WI38 (cell line): ENCODE results near the gene RTL1.

Experiments
- H3K4me3 ChIP-seq: 2 replicates; pipeline ENCODE4 v1.5.1; 2011; ENCODE audit warnings: low read depth, mild to moderate bottlenecking, control low read depth, low read length
- TF ChIP-seq, protein P1 (sequence below): IDR thresholded peaks from 2 replicates; pipeline ENCODE4 v1.5.1; 2012; ENCODE audit warnings: low read depth, mild to moderate bottlenecking, control low read depth, low read length

The RTL1 gene

DNA sequence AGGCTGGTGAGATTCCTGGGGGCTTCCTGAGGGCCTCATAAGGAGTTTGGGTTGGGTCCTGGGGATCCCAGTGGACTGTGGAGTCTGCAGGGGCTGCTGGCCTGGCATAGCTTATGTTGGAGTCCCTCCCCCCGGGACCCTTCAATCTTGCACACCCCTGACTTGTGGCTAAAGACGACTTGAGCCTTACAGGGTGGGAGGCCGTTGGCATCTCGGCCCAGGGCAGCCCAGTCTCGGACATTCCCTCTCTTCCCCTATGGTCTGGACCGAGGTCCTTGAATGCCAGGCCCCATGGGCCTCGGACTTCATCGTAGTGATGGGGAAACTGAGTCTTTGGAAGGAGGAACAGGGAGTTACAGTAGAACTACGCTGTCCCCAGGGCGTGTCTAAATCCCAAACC, 12.5 kb downstream of the RTL1 start:
- no peak overlapping the region for H3K4me3 ChIP-seq
- TF ChIP-seq, protein P1, sequence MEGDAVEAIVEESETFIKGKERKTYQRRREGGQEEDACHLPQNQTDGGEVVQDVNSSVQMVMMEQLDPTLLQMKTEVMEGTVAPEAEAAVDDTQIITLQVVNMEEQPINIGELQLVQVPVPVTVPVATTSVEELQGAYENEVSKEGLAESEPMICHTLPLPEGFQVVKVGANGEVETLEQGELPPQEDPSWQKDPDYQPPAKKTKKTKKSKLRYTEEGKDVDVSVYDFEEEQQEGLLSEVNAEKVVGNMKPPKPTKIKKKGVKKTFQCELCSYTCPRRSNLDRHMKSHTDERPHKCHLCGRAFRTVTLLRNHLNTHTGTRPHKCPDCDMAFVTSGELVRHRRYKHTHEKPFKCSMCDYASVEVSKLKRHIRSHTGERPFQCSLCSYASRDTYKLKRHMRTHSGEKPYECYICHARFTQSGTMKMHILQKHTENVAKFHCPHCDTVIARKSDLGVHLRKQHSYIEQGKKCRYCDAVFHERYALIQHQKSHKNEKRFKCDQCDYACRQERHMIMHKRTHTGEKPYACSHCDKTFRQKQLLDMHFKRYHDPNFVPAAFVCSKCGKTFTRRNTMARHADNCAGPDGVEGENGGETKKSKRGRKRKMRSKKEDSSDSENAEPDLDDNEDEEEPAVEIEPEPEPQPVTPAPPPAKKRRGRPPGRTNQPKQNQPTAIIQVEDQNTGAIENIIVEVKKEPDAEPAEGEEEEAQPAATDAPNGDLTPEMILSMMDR: no peak

DNA sequence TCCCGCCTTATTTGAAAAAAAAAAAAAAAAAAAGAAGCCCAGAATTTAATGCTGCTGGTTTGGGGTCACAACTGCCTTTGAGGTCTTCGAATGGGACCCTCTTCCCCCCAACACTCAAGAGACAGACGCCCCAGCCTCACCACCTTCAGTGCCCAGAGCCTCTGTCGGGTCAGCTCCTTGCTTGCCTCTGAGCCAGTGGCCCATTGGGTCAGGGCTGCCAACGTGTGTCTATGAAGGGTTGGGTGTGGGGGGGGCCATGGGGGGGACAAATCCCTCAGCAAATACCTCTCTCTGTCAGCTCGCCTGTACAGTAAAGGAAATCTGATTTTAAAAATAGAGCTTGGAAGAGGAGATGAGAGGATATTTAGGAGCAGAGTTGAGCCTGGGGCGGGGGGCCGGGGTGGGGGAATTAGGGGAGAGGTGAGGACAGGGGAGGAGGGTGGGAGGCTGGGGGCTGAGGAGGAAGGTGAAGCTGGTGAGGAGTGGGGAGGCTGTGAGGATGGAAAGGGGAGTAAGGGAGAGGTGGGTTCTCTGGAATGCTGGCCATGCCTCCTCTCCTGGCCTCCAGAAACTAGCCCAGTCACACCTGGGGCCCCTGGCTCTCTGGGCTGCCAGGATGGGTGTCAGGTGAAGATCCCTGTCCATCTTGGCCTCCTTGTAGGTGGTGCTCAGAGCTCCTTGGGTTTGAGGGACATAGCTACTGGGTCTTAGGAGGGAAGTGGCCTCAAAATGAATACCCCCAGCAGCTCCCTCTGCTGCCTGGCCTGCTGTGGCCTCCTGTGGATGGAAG, 13.3 kb downstream of the RTL1 start:
- TF ChIP-seq, protein P1: no peak
- no peak overlapping the region for H3K4me3 ChIP-seq

DNA sequence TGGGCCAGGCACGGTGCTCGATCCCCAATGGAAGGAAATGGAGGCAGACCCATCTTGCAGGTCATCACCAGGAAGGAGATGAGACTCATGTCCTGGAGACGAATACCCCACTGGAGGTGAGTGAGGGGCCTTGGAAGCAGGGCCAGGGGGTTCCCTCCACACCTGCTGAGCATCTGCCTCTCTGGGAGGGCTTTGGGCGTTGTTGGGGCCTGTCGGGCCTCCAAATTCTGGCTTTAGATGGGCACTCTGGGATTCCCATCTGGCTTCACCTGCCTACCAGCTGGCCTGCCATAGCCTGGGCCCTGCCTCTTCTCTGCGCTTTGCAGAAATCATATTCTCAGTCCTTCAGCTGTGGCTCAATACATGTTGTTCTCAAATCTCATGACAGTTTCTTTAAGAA, 13.9 kb downstream of the RTL1 start:
- TF ChIP-seq, protein P1: no peak
- H3K4me3 ChIP-seq: no peak overlapping the region

- no peak overlapping the region for H3K4me3 ChIP-seq
- TF ChIP-seq, protein P1: no peak
Measured at GRCh38 chr14:100888789-100889315, 14.7 kb downstream of the RTL1 start.

GRCh38 chr14:100887728-100888335, 15.7 kb downstream of the RTL1 start:
- TF ChIP-seq, protein P1: no peak
- H3K4me3 ChIP-seq: no peak overlapping the region

GRCh38 chr14:100885617-100886016, 17.9 kb downstream of the RTL1 start:
- TF ChIP-seq, protein P1: no peak
- no peak overlapping the region for H3K4me3 ChIP-seq

DNA sequence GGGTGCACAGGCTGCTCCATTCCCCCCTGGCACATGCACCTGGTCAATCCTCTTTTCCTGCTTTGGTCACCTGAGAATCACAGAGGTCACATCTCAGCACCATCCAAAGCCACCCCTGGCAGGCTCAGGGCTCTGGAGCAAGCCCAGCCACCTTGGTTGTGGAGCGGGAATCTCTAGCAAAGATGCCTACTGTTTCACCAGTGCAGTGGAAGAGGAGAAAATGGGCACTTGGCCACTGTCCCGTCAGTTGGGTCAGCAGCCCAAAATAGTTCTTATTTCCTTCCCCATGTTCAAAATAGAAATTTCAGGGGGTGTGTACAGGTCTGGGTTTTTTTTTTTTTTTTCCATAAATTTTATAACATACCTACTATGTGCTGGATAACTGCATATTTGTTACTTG, 18.3 kb downstream of the RTL1 start:
- TF ChIP-seq, protein P1: no peak
- H3K4me3 ChIP-seq: no peak overlapping the region
